ENCODE measurements around the gene H2BW2.
"Not testable (repeated sequence)": the region's sequence is repeated elsewhere in the genome, so short reads cannot be mapped to it uniquely, and the experiment has no call there.

The H2BW2 gene

DNA sequence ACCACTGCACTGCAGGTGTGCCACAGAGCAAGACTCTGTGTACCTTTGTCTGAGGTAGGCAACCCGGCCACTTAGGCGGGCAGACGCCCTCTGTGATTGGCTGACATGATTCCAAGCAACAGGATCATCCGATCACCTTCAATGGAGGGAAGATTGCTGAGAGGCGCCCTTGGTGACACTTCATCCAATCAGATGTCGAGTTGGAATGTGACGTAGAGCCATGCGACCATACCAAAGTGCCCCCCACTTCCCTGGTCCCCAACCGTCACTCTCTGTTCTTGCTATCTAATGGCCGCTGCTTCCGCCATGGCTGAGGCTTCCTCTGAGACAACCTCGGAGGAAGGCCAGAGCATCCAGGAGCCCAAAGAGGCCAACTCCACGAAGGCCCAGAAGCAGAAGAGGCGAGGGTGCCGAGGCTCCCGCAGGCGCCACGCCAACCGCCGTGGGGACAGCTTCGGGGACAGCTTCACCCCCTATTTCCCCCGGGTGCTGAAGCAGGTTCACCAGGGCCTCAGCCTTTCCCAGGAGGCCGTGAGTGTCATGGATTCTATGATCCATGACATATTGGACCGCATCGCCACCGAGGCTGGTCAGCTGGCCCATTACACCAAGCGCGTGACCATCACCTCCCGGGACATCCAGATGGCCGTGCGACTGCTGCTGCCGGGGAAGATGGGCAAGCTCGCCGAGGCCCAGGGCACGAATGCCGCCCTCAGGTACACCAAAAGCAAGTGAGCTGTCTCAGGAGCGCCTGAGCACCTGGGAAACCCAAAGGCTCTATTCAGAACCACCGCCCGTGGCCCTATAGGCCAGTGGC lies at the start of gene H2BW2:
TSS of gene H2BW2 (plus strand) at position 268 of the 817 bp plus-strand sequence. CDS start at position 307, 39 bp downstream.
- DNase-seq = no peak

DNA sequence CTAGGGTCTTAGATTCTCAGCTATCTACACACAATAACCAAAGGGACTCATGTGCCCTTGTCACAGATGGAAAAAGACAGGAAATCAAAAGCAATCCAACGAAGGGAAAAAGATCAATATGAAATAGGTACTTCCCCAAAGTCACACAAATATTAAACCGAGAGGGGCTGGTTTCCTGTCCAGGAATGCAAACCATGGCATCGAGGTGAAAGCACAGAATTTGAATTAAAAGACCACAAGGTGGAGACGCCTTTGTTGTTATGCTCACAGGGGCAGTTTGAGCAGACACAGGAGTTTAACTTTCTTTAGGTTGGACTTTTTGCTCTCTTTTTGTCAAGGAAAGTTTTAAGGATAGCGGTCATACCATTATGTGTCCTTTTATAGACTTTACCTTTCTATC lies 40.5 kb upstream of the H2BW2 start:
- DNase-seq = no peak

DNA sequence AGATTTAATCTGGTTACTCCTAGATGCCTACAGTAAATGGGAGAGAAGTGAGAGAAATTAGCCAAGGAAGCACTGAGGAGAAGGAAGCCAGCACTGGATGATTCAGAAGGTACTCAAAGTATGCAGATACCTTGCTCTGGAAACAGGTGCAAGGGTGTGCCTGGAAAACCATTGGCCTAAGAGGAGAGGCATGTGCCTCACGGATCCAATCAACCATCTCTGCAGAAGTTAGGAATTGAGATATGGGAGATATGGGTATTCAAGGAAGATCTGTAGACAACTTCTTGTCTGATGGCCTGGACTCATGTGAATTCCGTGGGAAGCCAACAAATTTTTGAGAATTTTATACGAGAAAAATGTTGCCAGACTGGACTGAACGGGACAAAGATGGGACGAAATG lies 30.9 kb upstream of the H2BW2 start:
- no peak for DNase-seq

DNA sequence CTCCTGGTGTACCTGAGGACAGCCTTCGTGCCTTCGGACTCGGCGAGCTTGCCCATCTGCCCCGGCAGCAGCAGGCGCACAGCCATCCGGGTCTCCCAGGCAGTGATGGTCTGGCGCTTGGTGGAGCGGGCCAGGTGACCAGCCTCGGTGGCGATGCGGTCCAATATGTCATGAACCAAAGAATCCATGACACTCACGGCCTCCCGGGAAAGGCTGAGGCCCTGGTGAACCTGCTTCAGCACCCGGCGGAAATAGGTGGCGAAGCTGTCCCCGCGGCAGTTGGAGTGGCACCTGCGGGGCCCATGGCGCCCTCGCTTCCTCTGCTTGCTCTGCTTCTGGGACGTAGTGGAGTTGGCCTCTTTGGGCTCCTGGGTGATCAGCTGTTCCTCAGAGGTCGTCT lies 26.6 kb upstream of the H2BW2 start:
- DNase-seq = no peak

DNA sequence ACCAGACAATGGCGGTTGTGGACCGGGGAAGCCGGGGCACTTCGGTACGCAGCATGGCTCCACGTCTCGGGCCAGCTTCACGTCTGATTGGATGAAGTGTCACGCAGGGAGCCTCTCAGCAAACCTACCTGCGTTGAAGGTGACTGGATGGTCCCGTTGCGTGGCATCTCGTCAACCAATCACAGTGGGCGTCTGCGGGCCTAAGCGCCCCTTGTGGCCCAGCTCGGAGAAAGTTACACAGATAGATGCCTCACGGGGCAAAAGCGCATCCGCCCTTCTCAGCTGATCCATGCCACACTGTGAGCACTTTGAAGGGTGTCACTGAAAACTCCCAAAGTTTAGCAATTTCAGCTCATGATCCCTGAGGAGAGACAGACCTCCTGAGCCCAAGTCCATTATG lies 26.1 kb upstream of the H2BW2 start, which contains the start of gene H2BW1:
TSS of gene H2BW1 (minus strand) at position 103 of the 400 bp plus-strand sequence. CDS start 132 bp downstream, outside the sequence.
- no peak for DNase-seq

DNA sequence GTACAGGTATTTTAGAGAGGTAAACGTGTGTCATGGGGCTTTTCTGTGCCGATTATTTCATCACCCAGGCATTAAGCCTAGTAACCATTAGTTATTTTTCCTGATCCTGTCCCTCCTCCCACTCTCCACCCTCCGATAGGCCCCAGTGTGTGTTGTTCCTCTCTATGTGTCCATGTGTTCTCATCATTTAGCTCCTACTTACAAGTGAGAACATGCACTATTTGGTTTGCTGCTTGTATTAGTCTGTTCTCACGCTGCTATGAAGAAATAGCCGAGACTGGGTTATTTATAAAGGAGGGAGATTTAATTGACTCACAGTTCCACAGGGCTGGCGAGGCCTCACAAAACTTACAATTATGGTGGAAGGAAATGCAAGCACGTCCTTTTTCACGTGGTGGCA lies 24.2 kb upstream of the H2BW2 start:
- DNase-seq = not testable (repeated sequence)

DNA sequence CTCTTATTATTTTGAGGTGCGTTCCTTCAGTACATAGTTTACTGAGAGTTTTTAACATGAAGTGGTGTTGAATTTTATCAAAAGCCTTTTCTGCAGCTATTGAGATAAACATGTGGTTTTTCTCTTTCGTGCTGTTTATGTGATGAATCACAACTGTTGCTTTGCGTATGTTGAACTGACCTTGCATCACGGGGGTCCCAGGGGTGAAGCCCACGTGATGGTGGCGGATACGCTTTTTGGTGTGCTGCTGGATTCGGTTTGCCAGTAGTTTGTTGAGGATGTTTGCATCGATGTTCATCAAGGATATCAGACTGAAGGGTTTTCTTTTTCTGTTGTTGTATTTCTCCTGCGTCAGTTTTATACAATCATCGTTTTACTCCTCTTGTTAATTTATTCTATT lies 21.6 kb upstream of the H2BW2 start:
- no peak for DNase-seq

DNA sequence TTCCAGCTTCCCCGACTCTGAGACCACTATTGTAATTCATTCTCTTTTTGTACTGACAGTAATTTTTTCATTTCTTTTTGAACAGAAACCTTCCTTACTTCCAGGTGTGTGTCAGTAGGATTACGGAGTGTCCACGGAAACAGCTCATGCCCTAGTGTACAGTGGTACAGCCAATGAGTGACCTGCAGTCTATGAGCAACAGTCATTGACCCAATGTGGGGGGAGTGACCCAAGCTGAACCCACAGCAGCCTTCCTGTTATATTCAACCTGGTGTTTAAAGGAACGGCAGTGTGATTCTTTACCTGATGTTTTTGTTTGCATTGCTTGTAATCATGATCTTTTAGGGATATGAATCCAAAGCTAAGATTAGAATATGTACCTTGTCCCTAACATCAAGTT lies 1.2 kb downstream of the H2BW2 start:
- DNase-seq = no peak

DNA sequence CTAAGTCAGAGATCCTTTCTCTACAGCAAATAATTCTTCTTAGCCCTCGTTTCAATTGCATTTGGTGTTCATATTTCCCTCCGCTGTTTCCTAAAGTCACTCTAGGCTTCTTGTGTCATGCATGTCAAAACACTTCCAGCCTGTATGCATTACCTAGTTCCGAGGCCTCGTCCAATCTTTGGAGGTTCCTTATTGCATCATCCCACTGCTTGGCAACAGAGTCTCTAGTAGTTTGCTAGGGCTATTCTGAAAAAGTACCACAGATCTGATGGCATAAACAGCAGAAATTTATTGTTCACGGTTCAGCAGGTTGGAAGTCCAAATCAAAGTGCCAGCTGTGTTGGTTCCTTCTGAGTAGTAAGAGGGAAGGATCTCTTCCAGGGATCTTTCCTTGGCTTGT lies 5.9 kb downstream of the H2BW2 start:
- no peak for DNase-seq

DNA sequence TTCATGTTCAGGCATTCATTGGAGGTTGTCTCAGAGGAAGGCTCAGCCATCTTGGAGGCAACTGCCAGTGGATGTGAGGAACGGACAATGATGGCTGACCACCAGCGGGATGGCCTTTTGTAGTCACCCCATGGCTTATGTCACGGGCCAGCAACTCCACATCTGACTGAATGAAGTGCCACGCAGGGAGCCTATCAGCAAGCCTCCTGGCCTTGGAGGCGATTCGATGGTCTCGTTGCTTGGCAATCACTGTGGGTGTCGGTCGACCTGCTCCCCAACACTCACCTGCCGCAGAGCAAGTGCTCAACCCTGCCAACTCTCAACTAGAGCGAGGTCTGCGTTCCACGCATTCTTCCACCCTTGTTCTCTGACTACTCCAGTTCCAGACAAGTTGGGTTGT lies 7.4 kb downstream of the H2BW2 start:
- DNase-seq = no peak

DNA sequence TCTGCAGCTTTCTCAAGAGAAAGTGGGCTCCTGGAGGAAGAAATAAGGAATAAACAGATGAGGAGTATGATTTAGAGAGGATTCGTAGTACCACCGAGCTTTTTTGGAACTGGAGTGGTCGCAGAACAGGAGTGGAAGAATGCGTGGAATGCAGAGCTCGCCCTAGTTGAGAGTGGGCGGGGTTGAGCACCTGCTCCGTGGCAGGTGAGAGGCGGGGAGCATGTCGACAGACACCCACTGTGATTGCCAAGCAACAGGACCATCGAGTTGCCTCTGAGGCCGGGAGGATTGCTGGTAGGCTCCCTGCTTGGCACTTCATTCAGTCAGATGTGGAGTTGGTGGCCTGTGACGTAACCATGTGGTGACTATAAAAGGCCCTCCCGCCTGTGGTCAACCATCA lies 15.2 kb downstream of the H2BW2 start:
- not testable (repeated sequence) for DNase-seq

DNA sequence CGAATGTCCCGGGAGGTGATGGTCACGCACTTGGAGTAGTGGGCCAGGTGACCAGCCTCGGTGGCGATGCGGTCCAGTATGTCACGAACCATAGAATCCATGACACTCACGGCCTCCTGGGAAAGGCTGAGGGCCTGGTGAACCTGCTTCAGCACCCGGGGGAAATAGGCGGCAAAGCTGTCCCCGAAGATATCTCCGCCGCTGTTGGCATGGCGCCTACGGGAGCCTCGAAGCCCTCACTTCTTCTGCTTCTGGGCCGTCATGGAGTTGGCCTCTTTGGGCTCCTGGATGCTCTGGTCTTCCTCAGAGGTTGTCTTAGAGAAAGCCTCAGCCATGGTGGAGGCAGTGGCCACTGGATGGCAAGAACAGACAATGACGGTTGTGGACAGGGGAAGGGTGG lies 22.9 kb downstream of the H2BW2 start:
- DNase-seq = not testable (repeated sequence)

DNA sequence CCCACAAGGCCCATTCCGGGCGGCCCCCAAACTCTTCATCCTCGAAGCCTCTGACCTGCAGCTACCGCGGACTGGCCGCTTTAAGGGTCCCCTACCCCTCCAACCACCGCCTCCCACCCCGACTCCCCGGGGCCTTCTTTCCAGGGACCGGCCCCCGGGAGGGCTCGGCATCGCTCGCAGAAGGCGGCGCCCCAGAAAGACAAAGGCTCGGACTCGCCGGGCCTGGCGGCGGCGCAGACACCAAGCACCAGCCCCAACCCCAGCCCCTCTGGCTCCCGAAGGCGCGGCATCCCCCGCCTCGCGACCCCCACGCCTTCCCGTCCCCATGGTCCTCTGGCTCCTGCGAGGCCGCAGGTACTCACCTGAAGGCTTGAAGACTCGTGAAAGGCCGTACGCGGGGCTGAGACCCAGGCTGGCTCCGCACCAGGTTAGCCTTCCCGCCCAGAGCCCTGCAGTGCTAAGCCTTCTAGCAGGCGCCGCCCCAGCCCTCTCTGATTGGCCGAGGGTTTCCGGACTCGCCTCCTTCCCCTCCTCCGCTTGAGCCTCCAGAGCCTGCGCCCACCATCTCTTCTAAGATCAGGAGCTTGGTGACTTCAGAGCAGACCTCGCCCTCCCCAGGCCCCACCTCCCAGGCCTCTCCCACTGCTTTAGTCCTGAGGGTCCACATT lies 36.2 kb downstream of the H2BW2 start, which contains the start of gene TMSB15C:
TSS of gene TMSB15C (minus strand) at position 459 of the 668 bp plus-strand sequence.
- DNase-seq = not testable (repeated sequence)

DNA sequence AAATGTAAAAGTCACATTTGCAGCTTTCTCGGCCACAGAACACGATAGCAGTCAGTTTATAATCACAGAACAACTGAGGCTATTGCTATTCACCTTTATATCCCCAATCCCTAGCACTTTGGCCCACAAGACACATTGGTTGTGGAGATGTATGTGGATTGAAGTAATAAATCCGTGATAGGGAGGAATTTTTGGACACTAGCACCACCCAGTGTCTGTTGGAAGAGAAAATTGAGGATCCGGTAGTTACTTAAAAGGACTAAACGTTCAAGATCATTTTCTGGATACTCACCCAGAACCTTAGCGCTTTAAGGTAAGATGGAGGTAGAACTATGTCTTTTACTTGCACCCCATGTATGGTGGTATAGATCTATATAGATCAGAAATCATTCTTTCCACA lies 38.1 kb downstream of the H2BW2 start:
- DNase-seq = not testable (repeated sequence)

DNA sequence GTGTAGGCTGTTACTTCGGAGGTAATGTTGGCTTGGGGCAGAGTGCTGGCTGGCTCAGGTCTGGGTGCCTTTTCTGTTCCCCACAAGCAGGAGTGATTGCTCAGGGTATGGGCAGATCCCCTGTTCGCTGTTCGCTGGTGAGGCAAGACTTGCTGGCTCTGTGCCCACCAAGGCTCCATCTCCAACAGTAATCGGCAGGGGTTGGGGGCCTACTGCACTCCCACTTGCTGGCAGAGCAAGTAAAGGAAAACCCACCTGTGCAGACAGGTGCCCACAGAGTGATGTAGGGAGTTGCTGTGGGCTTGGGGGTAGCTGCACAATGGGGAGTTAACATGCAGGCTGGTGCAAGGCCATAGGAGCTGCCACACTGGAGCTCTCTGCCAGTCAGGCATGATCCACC lies 44.3 kb downstream of the H2BW2 start:
- no peak for DNase-seq

DNA sequence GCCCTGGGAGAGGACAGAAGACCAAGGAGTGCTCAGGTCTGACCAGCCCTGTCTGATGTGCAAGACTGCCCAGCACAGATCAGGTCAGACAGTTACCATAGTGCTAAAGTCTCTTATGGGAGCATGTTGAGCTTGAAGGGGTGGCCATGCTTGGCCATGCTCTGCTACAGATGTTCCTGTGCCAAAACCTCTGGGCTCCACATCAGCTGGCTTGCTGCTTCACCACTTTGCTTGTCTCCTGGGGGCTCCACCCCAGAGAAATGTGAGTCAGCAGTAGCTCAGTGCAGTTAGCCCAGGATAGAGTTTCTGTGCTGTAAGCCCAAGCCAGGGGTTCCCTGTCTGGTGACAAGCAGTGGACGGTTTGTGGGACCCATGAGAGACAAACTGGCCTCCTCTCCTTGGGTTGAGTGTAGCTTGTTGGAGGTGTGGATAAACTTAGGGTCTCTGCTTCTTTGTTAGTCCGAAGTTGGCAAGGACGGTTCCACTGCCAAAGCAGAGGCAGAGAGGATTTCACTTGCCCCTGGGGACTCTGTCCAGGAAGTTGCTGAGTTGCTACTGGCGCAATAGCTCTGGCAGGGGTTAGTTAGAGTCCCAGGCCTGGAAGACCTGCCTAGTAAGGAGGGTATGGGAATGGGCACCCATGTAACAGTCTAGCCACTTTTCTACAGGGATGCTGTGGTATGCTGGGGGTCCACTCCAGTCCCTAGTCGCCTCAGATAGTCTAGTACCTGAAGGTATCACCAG lies 45.0 kb downstream of the H2BW2 start:
- no peak for DNase-seq

DNA sequence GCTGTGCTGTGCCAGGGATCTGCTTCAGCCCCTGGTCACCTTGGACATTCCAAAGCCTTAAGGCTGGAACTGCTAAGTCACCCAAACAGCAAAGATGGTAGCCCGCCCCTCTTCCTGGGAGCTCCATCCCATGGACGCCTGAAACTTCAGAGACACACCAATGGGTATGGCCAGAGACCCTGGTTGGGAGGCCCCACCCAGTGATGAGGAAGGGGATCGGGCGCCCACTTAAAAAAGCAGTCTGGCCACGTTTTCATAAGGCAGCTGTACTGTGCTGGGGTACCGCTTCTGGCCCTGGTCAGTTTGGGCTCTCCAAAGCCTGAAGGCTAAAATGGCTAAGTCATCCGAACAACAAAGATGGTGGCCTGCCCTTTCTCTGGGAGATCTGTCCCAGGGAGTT lies 45.7 kb downstream of the H2BW2 start:
- DNase-seq = no peak

DNA sequence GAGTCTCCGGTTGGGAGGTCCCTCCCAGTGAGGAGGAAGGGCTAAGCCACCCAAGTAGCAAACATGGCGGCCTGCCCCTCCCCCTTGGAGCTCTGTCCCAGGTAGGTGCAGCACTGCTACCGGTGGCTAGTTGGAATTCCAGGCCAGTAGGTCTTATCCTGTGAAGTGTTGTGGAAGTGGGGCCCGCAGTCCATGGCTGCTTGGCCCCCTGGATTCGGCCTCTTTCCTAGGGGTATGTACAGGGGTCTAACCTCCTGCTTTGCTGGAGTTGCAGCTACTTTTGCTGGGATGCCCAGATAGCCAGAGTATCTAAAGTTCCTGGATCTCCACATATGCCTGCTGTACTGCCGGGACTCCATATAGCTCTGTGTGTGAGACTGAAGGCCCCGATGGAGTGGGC lies 46.2 kb downstream of the H2BW2 start:
- DNase-seq = no peak

Data from hippocampal formation (tissue), 2 donors.